HG03060 (cell line): ENCODE data around the gene COL16A1.

Source experiments
- ATAC-seq: cut with Tn5 transposase; IDR thresholded peaks from one replicate; pipeline ENCODE4 v1.9.1; 2021; ENCODE audit warnings: low read depth, moderate number of reproducible peaks; ENCODE audit not compliant: unreplicated experiment

The COL16A1 gene

DNA sequence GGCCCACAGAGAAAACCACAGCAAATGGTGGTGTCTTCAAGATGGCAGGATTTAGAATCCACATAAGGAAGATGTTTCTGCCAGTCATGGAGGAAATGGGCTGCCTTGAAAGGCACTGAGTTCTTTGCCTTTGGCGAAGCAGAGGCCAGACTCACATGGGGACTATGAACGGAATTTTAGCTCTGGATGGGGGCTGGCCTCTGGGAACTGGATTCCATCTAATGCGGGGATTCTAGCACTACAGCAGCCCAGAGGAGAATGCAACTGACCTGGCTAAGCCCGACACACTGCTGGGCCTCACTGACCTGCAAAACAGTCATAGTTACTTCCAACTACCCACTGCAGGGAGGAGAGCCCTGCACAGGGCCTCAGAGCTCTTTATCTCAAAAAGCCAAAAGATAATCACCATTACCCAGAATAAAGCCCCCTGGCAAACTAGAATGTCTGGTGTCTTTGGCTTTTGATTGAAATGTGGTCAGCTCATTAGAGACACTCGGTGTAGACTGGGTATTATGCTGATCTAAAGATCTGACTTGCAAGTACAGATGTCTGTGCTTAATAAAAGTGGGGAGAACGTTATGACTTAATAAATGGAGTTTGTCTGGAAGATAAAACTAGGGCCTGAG is 74.8 kb downstream of the COL16A1 start:
- no peak for ATAC-seq

DNA sequence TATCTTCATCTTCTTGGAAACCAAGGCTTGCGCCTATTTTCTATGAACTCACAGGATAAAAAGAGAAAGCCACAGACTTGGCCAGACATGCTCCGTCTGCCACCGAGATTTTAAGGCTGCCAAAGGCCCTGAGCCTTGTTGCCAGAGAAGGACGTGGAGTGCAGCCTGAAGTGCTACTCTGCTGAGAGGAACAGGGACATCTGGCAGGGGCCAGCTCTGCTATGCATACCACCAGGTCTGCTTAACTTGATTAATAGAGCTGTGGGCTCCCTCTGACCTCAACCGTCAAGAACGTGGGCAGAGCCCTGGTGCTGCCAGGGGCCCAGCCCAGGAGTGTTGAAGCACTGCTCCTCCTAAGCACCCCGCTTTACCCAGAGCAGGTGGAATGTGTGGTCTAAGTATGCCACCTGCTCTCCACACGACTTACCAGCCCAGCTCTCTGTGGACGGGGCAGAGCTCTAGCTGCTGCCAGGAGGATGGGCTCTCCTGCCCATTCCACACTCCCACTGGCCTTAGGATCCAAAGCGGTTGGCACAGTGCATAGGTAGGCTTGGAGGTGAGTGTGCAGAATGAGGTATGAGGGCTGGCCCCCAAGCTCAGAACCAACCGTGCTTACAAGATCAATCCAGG is 75.8 kb downstream of the COL16A1 start:
- no peak for ATAC-seq

DNA sequence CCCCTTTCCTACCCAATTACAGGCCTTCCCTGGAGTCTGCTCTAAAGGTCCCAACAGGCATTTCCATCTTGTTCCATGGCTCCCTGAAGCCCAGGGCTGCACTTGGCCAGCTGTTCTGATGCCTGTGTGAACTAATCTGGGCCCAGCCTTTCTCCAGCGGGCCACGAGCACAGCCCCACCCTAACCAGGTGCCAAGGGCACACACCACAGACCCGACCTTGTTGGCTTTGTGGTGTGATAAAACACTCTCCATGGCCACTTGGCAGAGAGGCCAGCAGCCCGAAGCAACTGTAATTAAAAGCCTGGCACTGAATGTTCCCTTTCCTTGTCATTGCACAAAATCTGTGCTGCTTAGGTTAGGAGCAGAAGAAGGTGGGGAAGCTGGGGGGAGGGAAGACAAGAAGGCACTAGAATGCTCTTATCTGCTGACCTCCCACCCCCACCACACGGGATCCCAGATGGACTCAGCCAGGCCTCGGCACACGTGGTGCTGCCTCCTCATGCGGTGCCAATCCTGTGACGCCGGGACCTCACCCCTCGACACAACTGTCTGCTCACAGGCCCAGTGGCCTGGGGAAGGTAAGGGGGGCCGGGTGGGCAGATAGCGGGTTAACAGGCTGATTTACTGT is 76.4 kb downstream of the COL16A1 start:
- no peak for ATAC-seq

DNA sequence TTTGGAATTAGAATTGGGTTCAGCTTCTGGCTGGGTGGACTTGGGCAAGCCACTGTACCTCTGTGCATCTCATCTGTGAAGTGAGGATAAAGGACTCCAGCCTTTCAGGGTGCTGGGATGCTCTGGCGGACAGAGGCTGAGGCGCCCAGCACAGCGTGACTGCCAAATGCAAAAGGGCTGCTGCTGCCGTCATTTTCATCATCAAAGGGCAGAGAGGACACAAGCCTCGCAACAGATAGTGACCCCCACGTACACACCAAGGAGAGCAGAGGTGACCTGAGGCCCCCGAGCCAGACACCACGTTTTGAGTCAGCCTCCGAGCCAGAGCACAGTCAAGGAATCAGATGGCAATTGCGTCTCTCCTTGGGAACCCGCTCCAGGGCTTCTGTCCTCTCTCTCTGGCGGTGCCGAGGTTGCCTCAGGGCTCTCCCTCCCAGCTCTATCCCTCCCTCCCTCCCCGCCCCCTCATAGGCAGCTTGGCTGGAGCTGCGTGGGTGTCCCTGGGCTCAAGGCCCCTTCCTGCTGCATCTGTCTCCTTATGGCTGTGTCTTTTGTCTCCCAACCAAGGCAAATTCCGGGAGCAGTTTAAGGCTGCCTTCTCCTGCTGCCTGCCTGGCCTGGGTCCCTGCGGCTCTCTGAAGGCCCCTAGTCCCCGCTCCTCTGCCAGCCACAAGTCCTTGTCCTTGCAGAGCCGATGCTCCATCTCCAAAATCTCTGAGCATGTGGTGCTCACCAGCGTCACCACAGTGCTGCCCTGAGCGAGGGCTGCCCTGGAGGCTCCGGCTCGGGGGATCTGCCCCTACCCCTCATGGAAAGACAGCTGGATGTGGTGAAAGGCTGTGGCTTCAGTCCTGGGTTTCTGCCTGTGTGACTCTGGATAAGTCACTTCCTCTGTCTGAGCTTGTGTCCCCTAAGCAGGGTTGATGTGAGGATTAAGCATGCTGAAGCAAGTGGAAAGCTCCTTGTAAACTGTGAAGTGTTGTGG is 77.3 kb downstream of the COL16A1 start:
- no peak for ATAC-seq

DNA sequence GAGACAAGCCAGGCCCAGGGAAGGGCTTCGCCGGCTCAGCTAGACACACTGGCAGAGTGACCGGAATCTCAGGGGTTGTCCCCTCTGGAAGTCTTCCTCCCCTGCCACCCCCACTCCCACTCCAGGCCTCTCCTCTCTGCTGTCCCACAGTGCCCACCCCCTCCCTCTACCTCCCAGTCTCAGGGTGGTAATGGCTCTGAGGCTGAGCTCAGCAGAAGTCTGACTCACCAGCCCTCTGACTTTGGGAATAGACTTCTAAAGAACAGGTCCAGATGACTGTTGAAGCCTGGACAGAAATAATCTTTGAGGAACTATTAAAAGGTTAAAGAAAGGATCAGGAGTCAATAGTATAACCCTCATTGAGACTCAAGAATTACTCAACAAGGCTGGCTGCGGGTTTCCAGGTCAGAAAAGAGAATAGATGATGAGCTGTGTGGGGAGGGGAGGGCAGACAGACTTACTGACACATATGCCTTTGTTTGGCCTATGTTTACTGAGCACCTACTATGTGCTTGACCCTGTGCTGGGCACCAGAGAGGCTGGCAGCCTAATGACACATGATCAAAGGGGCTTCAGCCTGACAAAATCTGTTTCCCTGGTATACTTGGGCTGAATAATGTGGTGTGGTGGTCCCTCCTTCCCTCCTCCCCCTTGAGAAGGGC is 78.1 kb downstream of the COL16A1 start:
- ATAC-seq: no peak

DNA sequence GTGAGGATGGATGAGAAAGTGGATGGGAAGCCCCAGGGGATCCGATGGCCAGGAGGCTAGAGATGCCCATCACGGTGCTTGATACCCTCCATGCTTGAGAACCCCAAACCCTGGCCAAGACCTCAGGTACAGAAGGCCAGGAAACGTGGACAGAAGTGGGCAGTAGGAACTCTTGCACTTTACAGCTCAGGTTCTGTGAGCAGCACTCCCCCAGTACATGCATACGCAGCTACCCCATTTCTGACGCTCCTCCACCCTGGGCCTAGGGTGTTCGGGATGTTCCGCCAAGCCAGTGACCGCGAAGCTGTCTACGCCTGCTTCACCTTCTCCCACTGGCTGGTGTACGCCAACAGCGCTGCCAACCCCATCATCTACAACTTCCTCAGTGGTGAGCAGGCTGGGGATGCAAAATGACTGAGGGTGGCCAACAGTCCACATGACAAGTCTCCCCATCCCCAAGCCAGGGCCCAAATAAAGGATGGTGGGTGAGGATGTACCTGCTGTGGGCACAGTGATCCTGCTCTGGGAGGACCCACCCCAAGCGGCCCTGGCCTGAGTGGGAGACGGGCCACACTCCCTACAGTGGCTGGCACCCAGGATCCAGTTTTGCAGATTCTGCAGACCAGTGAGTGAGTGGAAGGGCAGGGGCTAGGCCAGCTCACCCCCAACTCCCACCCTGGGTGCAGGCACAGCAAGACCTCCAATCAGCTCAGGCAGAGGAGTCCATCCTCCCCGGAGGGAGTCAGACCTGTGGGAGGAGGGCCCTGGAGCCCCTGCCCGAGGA is 78.9 kb downstream of the COL16A1 start:
- no peak for ATAC-seq

DNA sequence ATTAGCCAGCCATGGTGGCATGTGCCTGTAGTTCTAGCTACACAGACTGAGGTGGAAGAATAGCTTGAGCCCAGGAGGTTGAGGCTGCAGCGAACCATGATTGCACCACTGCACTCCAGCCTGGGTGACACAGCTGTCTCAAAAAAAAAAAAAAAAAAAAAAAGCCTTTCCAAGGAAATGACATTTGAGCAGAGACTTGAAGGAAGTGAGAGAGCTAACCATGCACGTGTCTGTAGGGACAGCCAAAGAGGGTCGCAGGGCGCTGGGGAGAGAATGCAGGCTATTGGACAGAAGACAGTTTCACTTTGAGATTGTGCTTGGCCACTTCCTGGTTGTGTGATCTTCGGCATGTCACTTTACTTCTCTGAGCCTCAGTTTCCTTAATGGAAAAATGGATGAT is 79.5 kb downstream of the COL16A1 start:
- ATAC-seq: no peak

DNA sequence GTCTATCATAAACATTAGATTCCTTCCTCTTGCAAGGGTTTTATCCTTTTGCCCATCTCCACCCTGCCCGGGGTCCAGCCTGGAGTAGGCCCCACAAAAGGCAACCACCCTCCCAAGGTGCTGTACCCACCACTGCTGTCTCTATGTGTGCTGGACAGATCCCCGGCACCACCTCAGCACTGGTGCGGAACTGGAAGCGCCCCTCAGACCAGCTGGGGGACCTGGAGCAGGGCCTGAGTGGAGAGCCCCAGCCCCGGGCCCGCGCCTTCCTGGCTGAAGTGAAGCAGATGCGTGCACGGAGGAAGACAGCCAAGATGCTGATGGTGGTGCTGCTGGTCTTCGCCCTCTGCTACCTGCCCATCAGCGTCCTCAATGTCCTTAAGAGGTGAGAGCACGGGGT is 80.5 kb downstream of the COL16A1 start:
- no peak for ATAC-seq

DNA sequence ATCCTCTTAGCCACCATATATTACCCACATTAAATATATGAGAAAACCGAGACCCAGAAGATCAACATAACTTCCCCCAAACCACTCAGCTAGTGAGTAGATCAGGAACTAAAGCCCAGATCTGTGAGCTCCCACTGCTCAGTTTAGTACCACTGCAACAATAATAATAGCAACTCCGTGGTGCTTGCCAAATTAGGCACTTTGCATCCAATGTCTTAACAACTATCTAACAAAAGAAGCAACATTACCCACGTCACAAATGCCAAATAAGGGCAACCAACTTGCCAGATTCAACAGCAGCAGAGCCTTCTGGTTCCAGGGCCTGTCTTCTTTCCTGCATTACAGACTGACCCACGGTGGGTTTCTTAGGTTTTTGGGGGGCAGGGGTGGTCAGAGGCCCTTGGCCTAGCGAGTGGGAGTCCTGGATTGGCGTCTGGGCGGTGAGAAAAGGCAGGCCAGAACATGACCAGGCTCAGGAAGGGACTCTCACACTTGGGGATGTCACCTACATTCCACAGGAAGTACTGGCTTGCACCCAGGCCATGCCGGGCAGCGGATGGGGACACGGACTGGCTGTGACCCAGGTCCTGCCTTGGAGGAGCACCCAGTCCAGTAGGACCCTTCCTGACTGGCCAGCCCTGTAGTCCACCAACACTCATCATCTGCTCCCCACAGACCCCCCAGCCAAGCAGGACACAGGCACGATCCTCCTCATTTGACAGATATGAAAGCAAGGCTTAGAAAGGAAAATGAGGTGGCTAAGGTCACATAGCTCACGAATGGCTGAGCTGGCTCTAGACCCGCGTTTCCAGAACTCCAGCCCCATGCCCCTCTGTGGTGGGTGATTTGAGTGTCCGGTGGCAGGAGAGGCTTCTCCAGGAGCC is 81.7 kb downstream of the COL16A1 start:
- no peak for ATAC-seq

DNA sequence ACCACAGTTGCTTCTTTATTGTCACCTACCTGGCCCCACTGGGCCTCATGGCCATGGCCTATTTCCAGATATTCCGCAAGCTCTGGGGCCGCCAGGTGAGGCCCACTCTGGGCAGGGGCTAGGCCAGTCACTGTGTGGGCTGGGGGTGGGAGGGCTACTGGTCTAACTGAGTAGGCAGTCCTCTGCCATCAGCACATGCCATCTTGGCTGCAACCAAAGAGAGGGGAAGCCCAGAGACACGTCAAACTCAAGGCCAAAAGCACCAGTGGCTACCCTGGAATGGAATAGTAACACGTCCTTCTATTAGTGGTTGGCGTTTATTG is 82.4 kb downstream of the COL16A1 start:
- no peak for ATAC-seq

DNA sequence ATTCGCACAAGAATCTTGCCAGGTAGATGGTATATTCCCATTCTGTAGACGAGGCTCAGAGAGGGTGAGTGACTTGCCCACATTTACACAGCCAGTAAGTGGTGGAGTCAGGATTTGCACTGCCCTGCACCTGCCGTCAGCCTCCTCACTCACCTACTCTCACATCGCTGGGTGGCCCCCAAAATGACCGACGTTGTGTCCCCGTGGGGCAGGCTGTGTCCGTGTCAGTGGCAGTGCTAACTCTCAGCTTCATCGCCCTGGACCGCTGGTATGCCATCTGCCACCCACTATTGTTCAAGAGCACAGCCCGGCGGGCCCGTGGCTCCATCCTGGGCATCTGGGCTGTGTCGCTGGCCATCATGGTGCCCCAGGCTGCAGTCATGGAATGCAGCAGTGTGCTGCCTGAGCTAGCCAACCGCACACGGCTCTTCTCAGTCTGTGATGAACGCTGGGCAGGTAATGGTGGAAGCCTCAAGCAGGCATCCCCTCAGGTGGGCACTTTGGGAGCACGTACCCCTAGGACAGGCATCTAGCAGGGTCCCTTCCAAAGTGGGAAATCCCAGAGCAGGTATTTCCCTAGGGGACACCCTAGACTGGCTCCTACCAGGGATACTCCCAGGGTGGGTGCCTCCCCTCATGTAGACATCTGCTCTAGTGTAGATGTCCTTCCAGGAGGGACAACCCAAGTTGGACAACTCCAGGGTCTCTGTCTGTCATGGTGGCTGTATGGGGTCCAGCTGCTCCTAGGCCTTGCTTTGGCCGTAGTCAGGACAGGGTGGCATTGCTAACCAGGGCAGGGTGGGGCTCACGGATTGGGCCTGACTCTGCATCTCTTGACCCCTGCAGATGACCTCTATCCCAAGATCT is 83.0 kb downstream of the COL16A1 start:
- no peak for ATAC-seq

DNA sequence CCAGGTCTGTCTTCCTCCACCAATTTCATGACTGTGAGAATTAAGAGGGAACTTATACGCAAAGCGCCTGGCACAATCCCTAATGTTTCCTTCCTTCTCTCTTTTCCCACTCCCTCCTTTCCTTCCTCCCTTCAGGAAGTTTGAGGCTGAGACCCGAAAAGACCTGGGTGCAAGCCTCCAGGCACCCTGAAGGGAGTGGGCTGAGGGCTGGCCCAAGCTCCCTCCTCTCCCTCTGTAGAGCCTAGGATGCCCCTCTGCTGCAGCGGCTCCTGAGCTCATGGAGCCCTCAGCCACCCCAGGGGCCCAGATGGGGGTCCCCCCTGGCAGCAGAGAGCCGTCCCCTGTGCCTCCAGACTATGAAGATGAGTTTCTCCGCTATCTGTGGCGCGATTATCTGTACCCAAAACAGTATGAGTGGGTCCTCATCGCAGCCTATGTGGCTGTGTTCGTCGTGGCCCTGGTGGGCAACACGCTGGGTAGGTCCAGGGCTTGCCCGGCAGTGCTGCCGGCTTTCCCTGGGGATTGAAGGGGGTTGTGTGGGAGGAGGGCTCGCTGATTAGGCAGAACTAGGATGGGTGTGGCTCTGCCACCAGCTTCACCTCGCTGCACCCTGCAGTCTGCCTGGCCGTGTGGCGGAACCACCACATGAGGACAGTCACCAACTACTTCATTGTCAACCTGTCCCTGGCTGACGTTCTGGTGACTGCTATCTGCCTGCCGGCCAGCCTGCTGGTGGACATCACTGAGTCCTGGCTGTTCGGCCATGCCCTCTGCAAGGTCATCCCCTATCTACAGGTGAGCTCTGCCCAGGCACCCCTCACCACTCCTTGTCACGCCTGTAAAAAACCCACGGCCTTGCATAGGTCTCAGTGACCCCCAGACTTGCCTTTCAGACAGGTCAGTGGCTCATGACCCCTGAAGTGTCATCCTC is 84.6 kb downstream of the COL16A1 start:
- ATAC-seq: no peak

DNA sequence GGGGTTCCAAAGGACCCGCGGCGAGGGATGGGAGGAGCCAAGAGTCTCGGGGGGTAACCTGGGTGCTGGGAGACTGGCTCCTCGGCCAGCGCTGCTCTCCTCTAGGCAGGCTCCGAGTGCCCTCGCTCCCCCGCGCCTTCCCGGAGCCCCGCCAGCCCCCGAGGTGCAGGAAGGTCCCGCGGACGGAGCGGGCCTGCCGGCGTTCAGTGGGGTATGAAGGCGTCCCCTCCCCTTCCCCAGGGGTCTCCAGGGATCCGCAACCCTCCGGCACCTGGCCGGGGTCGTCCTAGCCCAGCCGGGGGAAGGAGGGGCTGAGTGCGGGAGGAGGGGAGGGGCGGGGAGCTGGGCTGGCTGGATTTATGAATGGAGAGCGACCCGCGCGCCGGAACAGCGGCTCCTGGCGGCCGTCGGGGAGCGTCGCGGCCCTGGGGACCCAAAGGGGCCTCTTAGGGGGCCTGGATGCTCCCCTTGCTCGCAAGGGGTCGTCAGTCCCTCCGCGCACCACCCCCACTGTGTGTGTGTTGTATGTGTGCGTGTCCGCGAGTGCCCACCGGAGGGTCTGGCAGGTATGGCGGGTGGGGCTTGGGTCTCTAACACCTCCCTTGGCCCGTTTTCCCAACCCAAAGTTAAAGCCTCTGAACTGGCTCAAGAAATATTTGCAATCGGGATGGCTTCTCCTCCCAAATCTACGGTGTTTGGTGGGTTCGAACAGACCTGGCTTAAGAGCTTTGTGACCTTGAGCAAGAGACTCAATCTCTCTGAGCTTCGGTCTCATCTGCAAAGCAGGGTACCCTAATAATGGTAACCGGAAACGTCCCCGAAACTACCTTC is 85.7 kb downstream of the COL16A1 start:
- ATAC-seq: no peak

DNA sequence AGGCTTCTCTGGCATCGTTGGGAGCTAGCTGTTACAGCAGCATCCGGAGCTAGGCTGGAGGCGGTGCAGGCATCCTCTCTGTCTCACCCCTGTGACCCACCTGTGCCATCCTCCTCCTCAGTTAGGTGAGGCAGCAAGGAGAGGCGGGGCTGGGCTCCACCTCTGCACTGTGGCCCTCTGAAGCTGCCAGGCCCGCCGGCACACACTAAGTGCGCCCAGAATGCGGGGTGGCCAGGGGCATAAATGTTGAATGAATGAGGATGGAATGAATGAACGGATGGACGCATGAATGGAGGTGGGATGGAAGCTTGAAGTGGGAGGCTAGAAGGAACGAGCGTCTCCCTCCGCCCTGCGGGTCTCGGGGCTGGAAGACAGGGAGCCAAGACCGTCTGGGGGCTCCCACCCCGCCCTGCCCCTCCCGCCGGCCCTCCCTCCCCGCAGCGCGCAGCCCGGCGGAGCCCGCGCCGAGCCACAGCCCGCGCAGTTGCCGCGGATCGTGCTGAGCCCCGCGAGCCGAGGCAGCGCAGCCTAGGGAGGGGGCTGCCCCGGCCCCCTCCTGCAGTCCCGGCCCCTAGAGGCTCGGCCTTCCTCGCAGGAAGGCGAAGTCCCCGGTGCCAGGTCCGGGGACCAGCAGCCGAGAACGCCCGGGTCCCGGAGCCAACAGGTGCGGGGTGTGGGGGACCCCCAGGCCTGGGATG is 86.5 kb downstream of the COL16A1 start, which contains the start of gene HCRTR1:
Gene HCRTR1 (plus strand): TSS at position 472 of the 698 bp plus-strand sequence. CDS start 1,504 bp downstream, outside the sequence.
- no peak for ATAC-seq

DNA sequence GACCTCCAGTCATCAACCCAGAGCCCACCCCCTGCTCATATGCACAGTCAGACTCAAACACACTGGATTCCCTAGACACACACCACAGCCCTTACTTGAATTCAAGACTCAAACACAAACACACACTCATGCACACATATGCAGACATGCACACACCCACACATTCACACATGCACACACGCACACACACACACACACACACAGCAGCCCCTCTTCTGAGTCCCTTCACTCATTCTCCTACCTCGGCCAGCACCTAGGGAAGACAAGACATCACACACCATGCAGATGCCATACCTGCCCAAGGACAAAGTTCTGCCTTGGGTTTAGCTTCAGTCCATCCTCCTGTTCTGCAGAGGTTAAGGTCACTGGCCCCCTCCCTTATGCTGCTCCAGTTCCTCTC is 87.9 kb downstream of the COL16A1 start:
- ATAC-seq: no peak
